ENCODE data around the gene BARX2. TPM values are rescaled to one million over a fixed set of nuclear protein-coding genes. Genes with fewer than 3 reads are reported as not detected.

BARX2 gene
- total RNA-seq, 4 donors from 2014 or later: not detected

DNA sequence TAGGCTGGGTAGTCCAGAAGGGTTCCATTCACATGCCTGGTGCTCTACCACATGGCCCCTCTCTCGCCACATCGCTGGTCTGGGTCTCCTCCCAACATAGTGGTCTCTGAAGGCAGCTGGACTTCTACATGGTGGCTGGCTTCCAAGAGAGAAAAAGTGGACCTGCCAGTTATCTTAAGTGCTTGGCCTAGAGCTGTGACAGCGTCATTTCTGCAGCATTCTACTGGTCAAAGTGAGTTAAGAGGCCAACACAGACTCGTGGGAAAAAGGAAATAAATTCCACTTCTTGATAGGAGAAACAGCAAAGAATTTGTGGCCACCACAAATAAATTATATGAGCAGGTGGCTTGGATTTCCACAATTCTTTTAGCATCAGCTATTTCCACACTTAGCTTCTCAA, 21.0 kb upstream of the BARX2 start:
- WGBS, 2 donors: 63 to 80% methylated on average over 4 of the region's 4 CpGs
- Histone ChIP-seq H3K27ac (no peak overlapping the region), H3K27me3 (no peaks in the 10 kb centered on the region), H3K4me3 (no peak overlapping the region), H3K9me3 (peaks cover 0 to 8% (median 0%) of the 10 kb centered on the region in 4 donors), H3K4me1 (no peaks in the 10 kb centered on the region), H3K36me3 (no peaks in the 10 kb centered on the region)
- TF ChIP-seq POLR2A (IDR thresholded peaks at IDR 0.05) (no peak), EP300 (IDR thresholded peaks at IDR 0.05) (no peak)
- TF ChIP-seq, protein P1, sequence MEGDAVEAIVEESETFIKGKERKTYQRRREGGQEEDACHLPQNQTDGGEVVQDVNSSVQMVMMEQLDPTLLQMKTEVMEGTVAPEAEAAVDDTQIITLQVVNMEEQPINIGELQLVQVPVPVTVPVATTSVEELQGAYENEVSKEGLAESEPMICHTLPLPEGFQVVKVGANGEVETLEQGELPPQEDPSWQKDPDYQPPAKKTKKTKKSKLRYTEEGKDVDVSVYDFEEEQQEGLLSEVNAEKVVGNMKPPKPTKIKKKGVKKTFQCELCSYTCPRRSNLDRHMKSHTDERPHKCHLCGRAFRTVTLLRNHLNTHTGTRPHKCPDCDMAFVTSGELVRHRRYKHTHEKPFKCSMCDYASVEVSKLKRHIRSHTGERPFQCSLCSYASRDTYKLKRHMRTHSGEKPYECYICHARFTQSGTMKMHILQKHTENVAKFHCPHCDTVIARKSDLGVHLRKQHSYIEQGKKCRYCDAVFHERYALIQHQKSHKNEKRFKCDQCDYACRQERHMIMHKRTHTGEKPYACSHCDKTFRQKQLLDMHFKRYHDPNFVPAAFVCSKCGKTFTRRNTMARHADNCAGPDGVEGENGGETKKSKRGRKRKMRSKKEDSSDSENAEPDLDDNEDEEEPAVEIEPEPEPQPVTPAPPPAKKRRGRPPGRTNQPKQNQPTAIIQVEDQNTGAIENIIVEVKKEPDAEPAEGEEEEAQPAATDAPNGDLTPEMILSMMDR (IDR thresholded peaks at IDR 0.05): no peak
- no peak for DNase-seq (ENCODE audit: low spot score in 2 of 2)

DNA sequence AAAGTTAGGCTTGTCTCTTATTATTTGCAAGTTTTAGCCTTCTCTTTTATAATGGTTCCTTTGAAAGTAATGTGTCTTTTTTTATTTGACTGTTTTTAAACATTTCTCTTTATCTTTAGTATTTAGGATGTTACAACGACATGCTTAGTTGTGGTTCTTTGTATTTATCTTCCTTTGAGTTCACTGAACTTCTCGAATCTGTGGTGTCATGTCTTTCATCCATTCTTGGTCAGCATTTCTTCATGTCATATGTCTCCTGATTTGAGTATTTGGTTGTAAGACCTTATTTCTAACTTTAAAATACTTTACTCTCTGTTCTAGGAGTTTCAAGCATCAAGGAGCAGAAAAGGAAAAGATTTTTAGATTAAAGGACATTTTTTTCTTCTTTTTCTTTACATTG, 15.9 kb upstream of the BARX2 start:
- Histone ChIP-seq H3K27me3 (peaks cover 0 to 16% of the 10 kb centered on the region in 2 donors), H3K4me1 (no peaks in the 10 kb centered on the region), H3K36me3 (no peaks in the 10 kb centered on the region), H3K4me3 (no peak overlapping the region), H3K9me3 (peaks cover 0 to 18% (median 2%) of the 10 kb centered on the region in 4 donors), H3K27ac (no peak overlapping the region)
- no peak for TF ChIP-seq POLR2A (IDR thresholded peaks at IDR 0.05)
- TF ChIP-seq, protein P1 (IDR thresholded peaks at IDR 0.05): no peak
- no peak for TF ChIP-seq EP300 (IDR thresholded peaks at IDR 0.05)
- no peak for DNase-seq (ENCODE audit: low spot score in 2 of 2)
- 79 to 81% methylated on average over 2 of the region's 2 CpGs for WGBS, 2 donors

DNA sequence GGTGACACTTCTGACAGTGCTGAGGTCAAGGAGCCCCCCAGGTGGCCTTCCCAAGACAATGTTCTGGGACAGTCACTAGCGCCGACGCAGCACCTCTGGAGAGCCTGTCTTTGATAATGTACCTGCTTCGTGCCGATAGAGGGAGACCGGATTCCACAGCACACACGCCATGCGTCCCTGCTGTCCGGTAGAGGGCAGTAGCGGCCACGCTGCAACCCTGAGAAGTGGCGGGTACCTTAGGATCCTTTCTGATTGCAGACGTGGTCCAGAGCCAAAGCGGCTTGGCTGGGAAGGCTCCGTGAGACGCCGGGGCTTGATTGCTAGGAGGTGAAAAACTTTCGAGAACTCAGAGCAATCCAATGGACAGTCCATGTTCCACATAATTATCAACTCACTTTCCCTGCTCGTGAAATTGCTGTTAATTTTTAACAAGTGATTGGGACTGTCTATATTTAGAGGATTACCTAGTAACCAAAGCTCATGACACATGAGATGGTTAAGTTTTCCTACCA, 11.4 kb upstream of the BARX2 start:
- no peaks in the 10 kb centered on the region for H3K36me3 ChIP-seq
- DNase-seq (ENCODE audit: low spot score in 2 of 2): peak in 1 of 2 donors; percentile 51
- TF ChIP-seq EP300 (IDR thresholded peaks at IDR 0.05): no peak
- TF ChIP-seq, protein P1 (IDR thresholded peaks at IDR 0.05): peak; percentile 57 to 77 (median 70)
- no peak overlapping the region for H3K27ac ChIP-seq
- H3K9me3 ChIP-seq: peaks cover 0 to 15% (median 2%) of the 10 kb centered on the region in 4 donors
- peaks cover 0 to 61% of the 10 kb centered on the region in 2 donors for H3K27me3 ChIP-seq
- WGBS, 2 donors: 4% methylated on average over 16 to 19 of the region's 19 CpGs
- H3K4me3 ChIP-seq: no peak overlapping the region
- H3K4me1 ChIP-seq: no peaks in the 10 kb centered on the region

DNA sequence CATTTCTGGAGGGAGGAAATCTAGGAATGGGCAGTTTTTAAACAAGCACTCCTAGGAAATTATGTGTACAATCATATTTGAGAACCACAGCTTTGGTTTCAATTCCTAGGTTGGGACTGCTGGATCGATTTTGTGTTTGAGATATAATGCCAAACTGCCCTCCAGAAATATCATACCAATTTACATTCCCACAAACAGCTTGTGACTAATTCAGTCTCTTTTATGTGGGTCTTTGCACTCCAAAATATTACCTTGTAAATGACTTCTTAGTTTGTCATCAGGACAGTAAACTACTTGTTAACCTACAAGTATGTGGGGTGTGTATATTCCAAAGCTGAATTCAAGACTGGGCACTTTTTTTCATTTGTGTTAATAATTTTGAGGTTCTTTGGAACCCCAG, 9.8 kb upstream of the BARX2 start:
- 71 to 88% methylated on average over 1 of the region's 1 CpG for WGBS, 2 donors
- Histone ChIP-seq H3K27me3 (peaks cover 0 to 76% of the 10 kb centered on the region in 2 donors), H3K4me1 (no peaks in the 10 kb centered on the region), H3K27ac (no peak overlapping the region), H3K4me3 (no peak overlapping the region), H3K36me3 (no peaks in the 10 kb centered on the region), H3K9me3 (no peaks in the 10 kb centered on the region)
- TF ChIP-seq, protein P1 (IDR thresholded peaks at IDR 0.05): no peak
- no peak for TF ChIP-seq POLR2A (IDR thresholded peaks at IDR 0.05)
- no peak for TF ChIP-seq EP300 (IDR thresholded peaks at IDR 0.05)
- DNase-seq (ENCODE audit: low spot score in 2 of 2): no peak

DNA sequence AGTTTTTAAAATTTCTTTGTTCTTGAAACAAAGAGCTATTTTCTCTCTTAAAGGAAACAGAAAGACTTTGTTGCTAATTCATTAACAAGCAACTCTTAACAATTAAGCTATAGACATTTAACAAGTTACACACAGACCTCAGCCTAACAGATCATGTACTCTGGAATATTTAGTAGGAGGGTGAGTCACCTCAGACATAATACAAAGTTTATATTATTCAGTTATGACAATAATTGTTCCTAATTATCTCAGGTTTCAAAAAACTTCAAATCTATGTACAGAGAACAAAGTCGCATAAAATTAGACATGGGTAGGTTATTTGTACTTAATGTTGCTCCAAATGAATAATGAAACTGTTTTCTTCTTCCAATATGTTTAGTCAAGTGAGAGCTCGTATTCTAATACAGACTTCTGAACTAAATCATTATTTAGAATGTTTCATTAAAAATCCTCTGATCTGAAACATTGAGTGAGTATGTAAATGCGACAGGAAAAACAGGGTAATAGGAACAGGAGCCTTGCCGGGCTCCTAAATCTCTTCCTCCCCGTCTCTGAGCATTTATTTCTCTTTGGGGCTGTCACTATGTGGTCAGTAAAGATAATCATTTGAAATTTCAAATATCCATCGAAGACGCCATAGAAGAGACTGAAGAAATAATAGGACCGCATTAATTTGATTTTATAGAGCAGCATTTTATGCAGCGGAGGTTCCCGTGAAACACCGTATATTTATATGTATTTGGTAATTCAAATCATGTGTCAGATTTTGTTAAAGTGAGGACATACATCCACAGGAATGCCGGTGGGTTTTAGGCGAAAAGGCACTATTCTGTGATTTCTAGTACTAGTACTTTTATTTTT, 8.7 kb upstream of the BARX2 start:
- no peak for DNase-seq (ENCODE audit: low spot score in 2 of 2)

More for the DNA sequence above, 8.7 kb upstream of the BARX2 start:
- no peak overlapping the region for H3K4me3 ChIP-seq
- peaks cover 0 to 87% of the 10 kb centered on the region in 2 donors for H3K27me3 ChIP-seq
- no peaks in the 10 kb centered on the region for H3K9me3 ChIP-seq
- H3K4me1 ChIP-seq: no peaks in the 10 kb centered on the region
- WGBS, 2 donors: 80 to 84% methylated on average over 13 of the region's 13 CpGs
- TF ChIP-seq EP300 (IDR thresholded peaks at IDR 0.05): no peak
- TF ChIP-seq POLR2A (IDR thresholded peaks at IDR 0.05): no peak
- TF ChIP-seq, protein P1 (IDR thresholded peaks at IDR 0.05): no peak
- H3K36me3 ChIP-seq: no peaks in the 10 kb centered on the region
- no peak overlapping the region for H3K27ac ChIP-seq

All from tibial nerve (tissue), 4 donors.